HG03064 (cell line): Measurements from ENCODE around the gene SFMBT1.

Experiments used
- ATAC-seq: cut with Tn5 transposase; IDR thresholded peaks from one replicate; pipeline ENCODE4 v1.9.1; 2021; ENCODE audit warnings: low read depth; ENCODE audit not compliant: unreplicated experiment

Gene SFMBT1

DNA sequence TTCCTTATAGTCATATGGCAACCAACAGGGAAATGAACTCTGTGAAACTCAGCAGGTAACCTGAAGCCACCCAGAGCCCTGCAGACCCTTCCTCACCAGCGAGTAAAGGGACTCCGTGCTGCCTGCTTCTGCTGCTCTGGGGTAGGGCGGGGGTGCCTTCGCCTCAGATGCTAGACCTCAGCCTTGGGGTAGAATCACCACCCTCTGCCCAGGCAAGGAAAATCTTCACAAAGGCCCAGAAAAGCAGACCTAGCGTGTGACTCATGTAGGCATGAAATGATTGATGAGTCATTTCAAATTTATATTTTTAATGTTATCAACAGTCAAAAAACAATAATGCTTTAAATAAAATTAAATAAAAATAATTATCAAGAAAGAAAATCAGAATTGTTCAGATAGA, 155.1 kb downstream of the SFMBT1 start:
- ATAC-seq, result no peak

GRCh38 chr3:52889901-52890300, 156.0 kb downstream of the SFMBT1 start:
- no peak for ATAC-seq

DNA sequence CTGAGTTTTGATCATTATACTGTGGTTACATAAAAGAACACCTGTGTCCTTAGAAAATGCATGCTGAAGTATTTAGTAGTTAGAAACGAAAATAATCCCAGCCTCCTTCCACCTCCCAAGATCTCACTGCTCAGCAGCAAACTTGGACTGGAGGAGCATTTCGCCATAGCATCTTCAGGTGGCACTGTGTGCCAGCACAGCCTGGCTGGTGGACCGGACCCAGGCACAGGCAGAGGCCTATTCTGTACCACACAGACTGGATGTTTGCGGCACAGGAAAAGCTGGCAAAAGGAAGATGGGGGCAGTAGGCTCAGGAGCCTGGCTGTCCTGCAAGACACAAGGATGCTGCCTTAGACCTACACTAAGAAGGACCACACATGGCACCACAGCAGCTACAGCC, 158.7 kb downstream of the SFMBT1 start:
- ATAC-seq, result no peak

DNA sequence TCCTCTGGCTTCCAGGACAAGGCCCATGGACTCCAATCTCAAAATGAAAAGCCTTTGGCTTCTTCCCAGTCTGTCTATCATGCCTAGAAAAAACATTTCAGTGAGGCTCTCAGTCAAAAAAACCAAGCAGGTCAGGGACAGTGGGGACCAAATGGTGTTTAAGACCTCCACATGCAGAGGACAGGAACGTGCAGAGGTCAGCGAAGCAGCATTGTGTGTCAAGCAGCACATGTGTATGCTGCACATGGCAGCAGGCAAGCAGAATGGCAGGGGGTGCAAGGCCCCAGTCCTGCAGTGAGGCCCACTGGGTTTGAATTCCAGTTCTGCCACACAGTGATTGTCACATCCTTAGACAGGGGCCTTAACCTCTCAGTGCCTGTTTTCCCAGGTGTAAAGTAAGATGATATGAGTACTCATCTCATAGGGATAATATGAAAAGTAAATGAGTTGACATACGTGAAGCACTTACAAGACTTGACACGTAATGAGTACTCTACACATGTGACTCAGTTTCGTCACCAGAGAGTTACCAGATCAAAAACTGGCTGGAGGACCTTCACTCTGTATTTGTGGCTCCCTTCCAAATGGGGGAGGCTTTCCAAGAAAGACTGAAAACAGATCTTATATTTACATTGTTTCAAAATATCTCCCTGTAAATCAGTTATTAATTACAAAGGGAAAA, 159.7 kb downstream of the SFMBT1 start:
- ATAC-seq, result no peak

GRCh38 chr3:52882377-52882776, 163.5 kb downstream of the SFMBT1 start:
- no peak for ATAC-seq

- ATAC-seq, result no peak
Measured at GRCh38 chr3:52881871-52882270, 164.0 kb downstream of the SFMBT1 start.

DNA sequence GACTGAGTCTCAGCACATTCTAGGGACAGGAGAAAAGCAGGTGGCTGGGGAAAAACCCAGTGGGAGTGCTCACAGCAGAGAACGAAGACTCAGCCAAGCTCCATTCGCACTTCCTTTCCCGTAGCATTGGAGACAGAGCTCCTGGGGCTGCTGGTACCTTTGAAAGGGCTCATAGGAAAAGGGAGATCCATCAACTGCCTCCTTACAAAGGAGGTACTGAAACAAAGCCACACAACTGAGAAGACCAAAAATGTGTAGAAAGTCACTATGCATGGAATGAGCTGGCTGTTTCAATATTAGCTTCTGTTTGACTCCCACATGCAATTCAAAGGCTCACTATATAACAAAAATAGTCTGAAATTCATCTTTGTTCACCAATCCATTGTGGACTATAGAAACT, 165.4 kb downstream of the SFMBT1 start:
- no peak for ATAC-seq

DNA sequence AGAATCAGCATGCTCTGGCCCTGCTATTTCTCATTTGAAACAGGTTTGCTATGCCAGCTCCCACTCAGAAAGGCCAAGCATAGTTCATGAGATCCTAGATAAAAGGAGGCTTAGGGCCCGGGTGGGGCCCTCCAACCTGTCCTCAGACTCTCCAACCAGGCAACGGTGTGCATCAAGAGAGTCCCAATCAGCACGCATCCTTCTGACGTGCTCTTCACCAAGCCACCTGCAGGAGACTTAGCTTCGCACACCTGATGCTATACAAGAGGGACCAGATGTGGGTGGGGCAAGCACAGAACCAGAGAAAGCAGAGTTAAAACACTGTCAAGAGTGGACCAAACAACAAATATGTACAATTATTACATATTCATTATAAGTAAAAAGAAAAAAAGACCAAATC, 165.8 kb downstream of the SFMBT1 start:
- no peak for ATAC-seq

DNA sequence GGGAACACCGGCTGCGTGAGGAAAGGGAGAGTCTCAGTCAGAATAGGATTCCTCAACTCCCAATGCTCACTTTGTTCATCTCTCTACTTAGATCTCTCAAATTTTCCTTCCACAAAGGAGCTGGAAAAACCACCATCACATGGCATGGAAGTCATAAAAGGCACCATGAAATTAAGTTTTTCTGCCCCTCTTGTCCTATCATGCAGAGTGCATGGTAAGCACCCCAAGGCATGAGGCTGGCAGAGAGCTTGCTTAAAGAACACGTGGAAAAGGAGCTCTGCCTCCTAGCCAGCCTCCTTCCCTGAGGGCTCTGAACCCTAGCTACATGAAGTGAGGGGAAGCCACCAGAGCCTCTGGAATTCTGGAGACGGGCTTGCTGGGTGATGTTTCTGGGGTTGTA, 166.3 kb downstream of the SFMBT1 start:
- no peak for ATAC-seq

GRCh38 chr3:52879090-52879489, 166.8 kb downstream of the SFMBT1 start:
- ATAC-seq, result no peak

GRCh38 chr3:52877085-52877484, 168.8 kb downstream of the SFMBT1 start:
- ATAC-seq, result no peak

- ATAC-seq, result no peak
Measured at GRCh38 chr3:52874864-52875587, 170.8 kb downstream of the SFMBT1 start.

DNA sequence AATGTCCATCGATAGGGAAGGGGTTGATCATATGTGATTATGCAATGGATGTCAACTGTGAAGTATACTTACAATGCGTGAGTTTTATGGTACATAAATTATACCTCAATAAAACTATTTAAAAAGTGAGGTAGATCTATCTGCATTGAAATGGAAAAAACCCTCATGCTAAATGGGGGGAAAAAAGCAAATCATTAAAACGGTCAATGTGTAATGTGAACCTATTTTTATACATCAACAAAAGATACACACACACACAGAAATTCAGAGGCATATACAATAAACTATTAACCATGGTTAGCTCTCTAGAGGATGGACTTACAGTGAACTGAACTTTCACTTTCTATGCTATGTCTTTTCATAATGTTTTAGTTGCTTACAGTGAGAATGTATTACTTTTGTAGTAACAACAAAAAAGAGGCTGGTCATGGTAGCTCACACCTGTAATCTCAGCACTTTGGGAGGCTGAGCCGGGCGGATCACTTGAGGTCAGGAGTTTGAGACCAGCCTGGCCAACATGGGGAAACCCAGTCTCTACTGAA, 171.6 kb downstream of the SFMBT1 start:
- no peak for ATAC-seq

GRCh38 chr3:52873433-52874159, 172.3 kb downstream of the SFMBT1 start:
- ATAC-seq, result no peak

DNA sequence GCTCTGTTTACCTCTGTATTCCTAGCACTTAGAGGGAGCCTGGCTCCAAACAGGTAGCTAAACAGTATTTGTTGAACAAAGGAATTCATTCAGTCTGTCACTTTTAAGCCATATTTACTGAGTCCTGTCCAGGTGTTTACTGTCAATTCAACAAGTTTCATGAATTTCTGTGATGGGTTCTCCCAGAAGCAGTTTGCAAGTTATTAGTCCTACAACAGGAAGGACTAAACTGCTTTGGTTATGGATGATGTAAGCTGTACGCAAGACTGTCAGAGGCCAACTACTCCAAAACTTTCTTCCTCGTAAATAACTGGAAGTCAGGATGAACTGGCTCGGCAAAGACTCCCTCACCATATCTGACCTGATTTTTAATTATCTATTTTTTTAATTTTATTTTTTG, 173.6 kb downstream of the SFMBT1 start:
- ATAC-seq, result no peak

GRCh38 chr3:52871761-52872160, 174.1 kb downstream of the SFMBT1 start:
- no peak for ATAC-seq

- ATAC-seq, result no peak
Measured at GRCh38 chr3:52870471-52870870, 175.4 kb downstream of the SFMBT1 start.

- ATAC-seq, result no peak
Measured at GRCh38 chr3:52866427-52866826, 179.4 kb downstream of the SFMBT1 start.

DNA sequence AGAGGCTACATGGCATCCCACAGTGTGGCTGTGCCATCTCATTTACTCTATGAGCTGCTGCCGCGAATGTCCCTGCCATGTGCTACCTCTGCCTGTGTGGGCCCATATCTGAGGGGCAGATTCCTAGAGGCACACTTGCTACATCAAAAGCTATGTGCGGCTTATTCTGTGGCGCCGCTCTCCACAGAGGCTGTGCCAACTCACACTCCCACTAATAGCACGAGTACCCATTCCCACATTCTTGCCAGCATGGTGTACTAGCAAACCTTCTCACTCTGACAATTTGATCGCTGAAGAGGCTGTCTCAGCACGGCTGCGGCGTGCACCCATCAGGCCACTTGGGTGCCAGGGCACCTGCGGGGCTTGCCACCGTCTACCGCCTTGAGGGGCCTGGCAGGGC, 179.9 kb downstream of the SFMBT1 start:
- no peak for ATAC-seq

- ATAC-seq, result no peak
Measured at GRCh38 chr3:52860424-52860768, 185.5 kb downstream of the SFMBT1 start.

GRCh38 chr3:52859686-52860423, 186.0 kb downstream of the SFMBT1 start:
- ATAC-seq, result no peak
